HL-60/S4 treated with retinoic acid at 250 ng/mL for 4 days and 3 days (cell line): ENCODE results near the gene PPP4R1.
"Not testable (repeated sequence)": the region's sequence is repeated elsewhere in the genome, so short reads cannot be mapped to it uniquely, and the experiment has no call there.

Source experiments
- in situ Hi-C: fragments of 300-500 bp; cut with MboI; formaldehyde crosslinking; loops from 2 replicates; pipeline ENCODE4 v1.7.0; 2022; ENCODE audit warnings: low sequenced_read_pairs

Gene PPP4R1, protein sequence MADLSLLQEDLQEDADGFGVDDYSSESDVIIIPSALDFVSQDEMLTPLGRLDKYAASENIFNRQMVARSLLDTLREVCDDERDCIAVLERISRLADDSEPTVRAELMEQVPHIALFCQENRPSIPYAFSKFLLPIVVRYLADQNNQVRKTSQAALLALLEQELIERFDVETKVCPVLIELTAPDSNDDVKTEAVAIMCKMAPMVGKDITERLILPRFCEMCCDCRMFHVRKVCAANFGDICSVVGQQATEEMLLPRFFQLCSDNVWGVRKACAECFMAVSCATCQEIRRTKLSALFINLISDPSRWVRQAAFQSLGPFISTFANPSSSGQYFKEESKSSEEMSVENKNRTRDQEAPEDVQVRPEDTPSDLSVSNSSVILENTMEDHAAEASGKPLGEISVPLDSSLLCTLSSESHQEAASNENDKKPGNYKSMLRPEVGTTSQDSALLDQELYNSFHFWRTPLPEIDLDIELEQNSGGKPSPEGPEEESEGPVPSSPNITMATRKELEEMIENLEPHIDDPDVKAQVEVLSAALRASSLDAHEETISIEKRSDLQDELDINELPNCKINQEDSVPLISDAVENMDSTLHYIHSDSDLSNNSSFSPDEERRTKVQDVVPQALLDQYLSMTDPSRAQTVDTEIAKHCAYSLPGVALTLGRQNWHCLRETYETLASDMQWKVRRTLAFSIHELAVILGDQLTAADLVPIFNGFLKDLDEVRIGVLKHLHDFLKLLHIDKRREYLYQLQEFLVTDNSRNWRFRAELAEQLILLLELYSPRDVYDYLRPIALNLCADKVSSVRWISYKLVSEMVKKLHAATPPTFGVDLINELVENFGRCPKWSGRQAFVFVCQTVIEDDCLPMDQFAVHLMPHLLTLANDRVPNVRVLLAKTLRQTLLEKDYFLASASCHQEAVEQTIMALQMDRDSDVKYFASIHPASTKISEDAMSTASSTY

DNA sequence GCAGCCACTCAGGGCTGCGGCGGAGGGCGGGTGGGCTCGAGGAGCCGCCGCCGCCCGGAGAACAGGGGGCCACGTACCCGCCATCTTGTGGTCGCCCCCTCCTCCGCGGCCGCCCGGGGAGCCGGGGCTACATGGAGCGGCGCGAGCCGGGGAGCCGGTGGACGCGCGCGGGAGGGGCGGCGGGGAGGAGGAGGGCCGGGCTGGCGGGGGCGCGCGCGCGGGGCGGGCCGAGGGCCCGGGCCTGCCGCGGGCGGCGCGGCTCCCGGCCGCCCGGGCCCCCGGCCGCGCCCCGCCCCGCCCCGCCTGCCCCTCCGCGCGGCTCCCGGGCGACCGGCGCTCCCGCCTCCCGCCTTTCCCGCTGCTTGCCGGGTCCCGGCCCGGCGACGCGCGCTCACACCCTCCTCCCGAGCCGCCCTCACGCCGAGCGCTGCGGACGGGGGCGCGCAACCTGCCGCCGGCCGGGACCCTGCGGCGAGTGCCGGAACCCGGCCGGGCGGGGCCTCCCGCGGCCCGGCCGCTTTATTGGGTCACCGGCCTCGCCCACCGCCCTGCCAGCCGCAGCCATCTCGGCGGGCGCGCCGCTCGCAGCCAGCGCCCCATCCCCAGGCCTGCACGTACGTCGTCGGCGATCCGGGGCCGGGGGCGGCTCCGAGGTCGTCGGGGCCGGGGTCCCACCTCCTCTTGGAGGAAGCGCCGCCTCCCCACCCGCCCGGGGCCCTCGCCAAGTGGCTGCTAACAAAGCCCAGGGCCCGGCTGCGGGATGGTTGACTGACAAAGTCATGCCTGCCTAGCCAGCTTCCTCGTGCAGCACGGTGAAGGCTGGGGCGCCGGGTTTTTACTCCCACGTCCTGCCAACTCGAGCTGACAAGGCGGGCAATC, at the start of gene PPP4R1:
TSS of gene PPP4R1 (minus strand) at position 159 of the 879 bp plus-strand sequence. CDS start at position 84, 75 bp downstream.
- in situ Hi-C loops, result no loop called here

GRCh38 chr18:9663377-9663776, 49.0 kb upstream of the PPP4R1 start:
- in situ Hi-C loops, result no loop called here

GRCh38 chr18:9661564-9661963, 47.2 kb upstream of the PPP4R1 start:
- in situ Hi-C loops, result no loop called here

DNA sequence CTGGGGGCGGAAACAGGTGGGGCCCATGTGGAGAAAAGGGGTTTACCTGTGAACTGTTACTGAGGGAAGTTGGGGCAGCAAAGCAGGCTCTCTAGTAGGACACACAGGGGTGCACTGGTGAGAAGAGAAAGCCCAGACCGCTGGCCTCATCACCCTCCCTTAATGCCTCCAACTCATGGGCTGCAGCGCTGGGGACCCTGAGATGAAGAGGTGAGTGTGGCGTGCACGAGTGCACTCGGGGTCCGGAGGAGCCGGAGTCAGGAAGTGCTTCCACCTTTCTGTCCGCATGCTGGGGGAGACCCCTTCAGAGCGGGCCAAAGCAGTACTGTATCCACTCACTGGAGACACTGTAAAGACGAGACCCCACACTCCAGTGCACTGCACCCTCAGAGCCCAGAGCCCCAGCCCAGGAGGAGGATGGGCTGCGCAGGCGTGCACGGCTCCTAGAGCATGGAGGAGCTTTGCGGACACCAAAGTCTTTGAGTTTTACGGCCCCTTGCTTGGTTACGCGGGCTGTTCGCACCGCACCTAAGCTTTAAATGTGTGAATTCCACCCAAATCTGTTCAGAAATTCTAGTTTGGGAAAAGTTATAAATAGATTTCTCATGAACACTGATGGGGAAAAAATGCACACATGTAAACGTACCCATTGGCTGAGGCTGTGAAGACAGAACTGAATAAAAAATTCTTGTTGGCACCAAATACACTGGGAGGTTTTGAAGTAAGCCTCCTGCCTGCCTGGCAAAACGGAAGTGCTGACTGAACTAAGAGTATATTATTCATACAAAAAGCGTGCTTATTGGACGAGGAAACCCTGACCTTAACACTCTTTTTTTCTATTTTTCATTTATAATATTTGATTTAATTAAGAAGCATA, 45.4 kb upstream of the PPP4R1 start:
- in situ Hi-C loops, result no loop called here

GRCh38 chr18:9658087-9658641, 43.8 kb upstream of the PPP4R1 start:
- in situ Hi-C loops, result no loop called here

DNA sequence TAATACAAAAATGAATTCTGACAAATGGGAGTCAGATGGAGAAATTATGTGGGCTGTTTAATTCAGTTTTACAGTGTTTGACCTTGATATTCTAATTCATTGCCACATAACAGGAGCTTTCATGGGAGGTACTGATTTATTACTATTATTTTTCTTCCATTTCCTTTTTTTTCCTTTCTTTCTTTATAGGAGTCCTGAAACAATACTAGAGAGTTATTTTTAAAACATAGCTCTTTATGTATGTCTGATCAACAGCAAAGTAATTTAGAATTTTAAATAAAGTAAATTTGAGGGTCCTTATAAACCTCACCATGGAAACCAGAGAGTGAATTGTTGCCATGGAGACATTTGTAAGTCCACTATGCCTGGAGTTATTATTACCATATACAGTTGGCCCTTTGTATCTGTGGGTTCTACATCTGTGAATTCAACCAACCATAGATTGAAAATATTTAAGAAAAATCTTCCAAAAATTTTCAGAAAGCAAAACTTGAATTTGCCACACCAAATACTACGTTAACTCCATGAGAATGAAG, 40.9 kb upstream of the PPP4R1 start:
- in situ Hi-C loops, result no loop called here

GRCh38 chr18:9653390-9653789, 39.0 kb upstream of the PPP4R1 start:
- in situ Hi-C loops, result no loop called here

DNA sequence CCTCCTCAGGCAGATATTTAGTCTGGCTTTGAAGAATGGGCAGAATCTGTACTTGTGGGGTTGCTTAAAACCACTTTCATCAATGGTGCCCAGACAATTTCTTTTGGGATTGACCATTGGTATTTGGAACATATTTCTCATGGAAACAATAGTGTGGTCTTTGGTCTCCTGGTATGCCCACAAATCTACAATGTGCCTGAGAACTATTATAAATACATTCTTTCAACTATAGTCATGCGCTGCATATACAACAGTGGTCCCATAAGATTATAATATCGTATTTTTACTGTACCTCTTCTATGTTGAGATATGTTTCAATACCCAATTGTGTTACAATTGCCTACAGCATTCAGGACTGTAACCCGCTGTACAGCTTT, 34.8 kb upstream of the PPP4R1 start:
- in situ Hi-C loops, result no loop called here

DNA sequence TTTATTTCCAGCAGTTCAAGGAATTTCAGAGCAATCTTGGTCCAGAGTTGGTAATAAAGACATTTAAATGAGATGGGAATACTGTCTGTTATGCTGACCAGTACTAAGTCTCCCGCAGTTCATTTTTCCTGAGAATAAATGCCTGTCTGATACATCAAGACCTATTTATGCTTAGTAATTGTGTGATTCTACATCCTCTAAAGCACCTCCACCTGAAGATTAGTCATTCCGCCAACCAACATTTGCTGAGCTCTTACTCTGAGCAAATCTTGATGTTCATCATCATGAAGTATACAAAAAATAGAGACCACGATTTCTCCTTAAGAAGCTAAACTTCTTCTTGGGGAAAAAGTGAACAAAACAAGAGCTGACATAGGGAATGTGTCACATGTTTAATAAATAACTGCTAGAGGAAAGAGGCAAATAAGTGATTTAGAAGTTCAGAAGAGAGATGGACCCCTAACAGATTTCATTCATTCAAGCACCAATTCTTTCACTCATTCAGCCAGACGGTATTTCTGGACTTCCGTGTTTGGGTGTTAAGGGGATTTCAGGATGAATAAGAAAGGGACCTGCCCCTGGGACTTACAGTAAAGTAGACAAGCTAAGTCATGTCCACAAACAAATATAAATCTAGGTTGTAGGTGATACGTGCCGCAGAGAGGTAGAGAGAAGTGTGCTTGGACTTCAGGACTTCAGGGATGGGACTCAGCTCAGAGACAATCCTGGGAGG, 34.2 kb upstream of the PPP4R1 start:
- in situ Hi-C loops, result no loop called here

- in situ Hi-C loops, result no loop called here
These were observed 33.4 kb upstream of the PPP4R1 start for GRCh38 chr18:9647496-9648323.

- in situ Hi-C loops, result no loop called here
These were observed 29.2 kb upstream of the PPP4R1 start for GRCh38 chr18:9643549-9643948.

DNA sequence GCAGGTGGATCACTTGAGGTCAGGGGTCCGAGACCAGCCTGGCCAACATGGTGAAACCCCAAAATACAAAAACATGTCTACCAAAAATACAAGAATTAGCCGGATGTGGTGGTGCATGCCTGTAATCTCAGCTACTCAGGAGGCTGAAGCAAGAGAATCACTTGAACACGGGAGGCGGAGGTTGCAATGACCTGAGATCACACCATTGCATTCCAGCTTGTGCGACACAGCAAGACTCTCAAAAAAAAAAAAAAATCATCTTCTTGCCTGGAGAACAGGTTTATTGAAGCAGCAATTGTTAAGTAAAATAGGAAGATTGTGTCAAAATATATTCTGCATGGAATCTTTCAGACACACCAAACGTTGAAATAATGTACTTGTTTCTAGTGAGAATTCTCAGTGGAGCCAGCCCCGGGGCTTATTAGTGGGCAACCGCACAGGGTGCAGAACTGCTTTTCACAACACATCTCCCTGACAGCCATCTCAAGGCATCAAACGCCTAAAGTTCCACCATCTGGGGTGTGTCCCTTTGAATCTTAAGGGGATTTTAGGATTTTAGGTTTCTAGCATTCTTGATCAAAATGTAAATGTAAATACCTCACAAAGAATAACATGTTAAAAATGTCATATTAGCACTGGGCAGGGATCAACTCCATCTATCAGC, 28.6 kb upstream of the PPP4R1 start:
- in situ Hi-C loops, result no loop called here

- in situ Hi-C loops, result not testable (repeated sequence)
These were observed 26.7 kb upstream of the PPP4R1 start for GRCh38 chr18:9641081-9641480.

- in situ Hi-C loops, result no loop called here
These were observed 24.5 kb upstream of the PPP4R1 start for GRCh38 chr18:9638886-9639285.

- in situ Hi-C loops, result no loop called here
These were observed 22.8 kb upstream of the PPP4R1 start for GRCh38 chr18:9637036-9637767.

DNA sequence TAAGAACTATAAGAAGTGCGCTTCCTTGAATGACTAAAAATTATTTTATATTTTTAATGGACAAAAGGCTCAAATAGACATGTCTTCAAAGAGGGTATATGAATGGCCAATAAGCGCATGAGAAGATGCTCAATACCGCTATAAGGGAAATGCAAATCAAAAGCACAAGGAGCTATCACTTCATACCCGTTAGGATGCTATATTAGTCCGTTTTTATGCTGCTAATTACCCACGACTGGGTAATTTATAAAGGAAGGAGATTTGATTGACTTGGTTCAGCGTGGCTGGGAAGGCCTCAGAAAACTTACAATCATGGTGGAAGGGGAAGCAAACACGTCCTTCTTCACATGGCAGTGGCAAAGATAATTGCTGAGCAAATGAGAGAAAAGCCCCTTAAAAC, 20.5 kb upstream of the PPP4R1 start:
- in situ Hi-C loops, result no loop called here
